Psoas muscle (tissue), 8 donors: ENCODE data around the gene ARIH1. TPM values are rescaled to one million over a fixed set of nuclear protein-coding genes. Genes with fewer than 3 reads are reported as not detected.

Source experiments
- ATAC-seq, 4 donors: fragments of 200-7000 bp; cut with Tn5 transposase; one replicate each; pipeline ENCODE4 v1.9.1; 2020; ENCODE audit warnings: moderate library complexity in 3 of 4, mild to moderate bottlenecking in 2 of 4
- DNase-seq, 2 donors: peaks; one replicate each; pipeline ENCODE4 v3.0.0-alpha.2; 2020
- H3K27ac ChIP-seq: fragments of 200-600 bp; one replicate; pipeline ENCODE4 v1.8.0; 2022
- H3K27me3 ChIP-seq, 3 donors: fragments of 200-600 bp in 1 of 3; one replicate each; pipeline versions ENCODE4 v1.6.1 to v1.8.0; 2013 to 2022; ENCODE audit warnings: low read length in 2 of 3, mild to moderate bottlenecking in 2 of 3, moderate library complexity in 1 of 3; ENCODE audit not compliant: insufficient read depth in 3 of 3
- H3K36me3 ChIP-seq, 2 donors: fragments of 200-600 bp in 1 of 2; one replicate each; pipeline versions ENCODE4 v1.6.1 to v1.8.0; 2013 to 2022; ENCODE audit warnings: low read depth in 1 of 2, mild to moderate bottlenecking in 1 of 2, moderate library complexity in 1 of 2; ENCODE audit not compliant: insufficient read depth in 1 of 2
- H3K4me1 ChIP-seq: fragments of 200-600 bp; one replicate; pipeline ENCODE4 v1.8.0; 2022
- H3K4me3 ChIP-seq: fragments of 200-600 bp; one replicate; pipeline ENCODE4 v1.8.0; 2022; ENCODE audit warnings: mild to moderate bottlenecking
- H3K9me3 ChIP-seq: fragments of 200-600 bp; one replicate; pipeline ENCODE4 v1.8.0; 2022
- CTCF ChIP-seq: fragments of 200-600 bp; IDR thresholded peaks from one replicate; pipeline ENCODE4 v1.8.0; 2022; ENCODE audit warnings: antibody characterized with exemption
- WGBS, 3 donors: extraction: QIAGEN DNeasy Blood & Tissue Kit; methylation state at CpG; one replicate each; pipeline versions ENCODE4 v1.1.6 to v1.1.7; 2013; 5-methylcytosine and 5-hydroxymethylcytosine counted together
- intact Hi-C, 2 donors: fragments of 100-400 bp; cut with DNase I; formaldehyde crosslinking; loops; one replicate each; pipeline versions ENCODE4 v1.11.0 to v1.14.2; 2022
- polyA plus RNA-seq, 3 donors: library from polyadenylated mRNA; stranded (reverse); fragments of 200-250 nt; gene quantifications; one replicate each; pipeline ENCODE4 v1.2.3, GENCODE V29; 2013
- total RNA-seq, 4 donors: library from RNA; stranded (reverse); fragmentation: NEBNext Ultra II Directional in 2 of 4; extraction: Animal tissue kit (Norgen Biotek cat#: 25700) in 2 of 4; gene quantifications; one replicate each; pipeline versions ENCODE4 v1.2.1 to v1.2.4, GENCODE V29; 2021 to 2023
- donor health status: healthy with polysubstance abuse.
- donor health status: DM: no; HTN: no; CAD: no; lungs with moderate emphysema.
- donor health status: Bipolar disorder and iron deficiency.
- donor health status: healthy.
- donor health status: DM: yes; HTN: yes; CAD: no.
- donor health status: DM: no; HTN: no; CAD: no.
- donor health status: DM: no; HTN: no; CAD: no.
- donor health status: DM: yes; HTN: yes; CAD: no.

The ARIH1 gene
- total and polyA plus RNA-seq, 7 donors, result 35.6 to 253 (median 181) TPM

DNA sequence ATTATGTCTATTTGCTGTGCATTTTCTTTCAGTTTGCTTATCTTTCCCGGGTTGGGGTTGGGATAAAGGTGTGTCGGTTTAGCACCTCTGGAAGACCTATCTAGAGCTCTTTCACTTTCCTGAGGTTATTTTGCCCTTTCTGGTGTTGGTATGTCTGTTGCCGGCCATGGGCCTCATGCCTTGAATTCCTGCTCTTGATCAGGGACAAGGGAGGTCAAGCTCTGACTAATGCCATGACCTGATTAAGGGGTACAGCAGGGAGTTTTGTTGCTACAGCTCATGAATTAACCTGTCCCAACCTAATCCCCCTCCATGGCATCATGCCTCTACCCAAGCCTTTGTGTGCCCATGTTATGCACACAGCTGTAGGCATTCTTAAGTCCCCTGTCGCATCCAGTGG lies 109.9 kb downstream of the ARIH1 start:
- Histone ChIP-seq H3K36me3 (peaks cover 6 to 75% of the 10 kb centered on the region in 2 donors), H3K4me1 (no peaks in the 10 kb centered on the region), H3K27me3 (no peaks in the 10 kb centered on the region), H3K9me3 (peaks cover 5% of the 10 kb centered on the region), H3K4me3 (no peak overlapping the region), H3K27ac (no peak overlapping the region)
- TF ChIP-seq CTCF, result no peak
- ATAC-seq (peak in 1 of 4 donors; percentile 46), DNase-seq (no peak)
- intact Hi-C loops, result no loop called here
- WGBS, 3 donors, result 65 to 72% (median 72%) methylated on average over 4 of the region's 4 CpGs

- H3K27ac ChIP-seq, result no peak overlapping the region
- no peak for ATAC-seq
Observed at GRCh38 chr15:72585025-72585424, 110.9 kb downstream of the ARIH1 start.

GRCh38 chr15:72585476-72586058 lies 111.4 kb downstream of the ARIH1 start:
- H3K4me1 ChIP-seq, result no peaks in the 10 kb centered on the region
- intact Hi-C loops, result no loop called here
- H3K27me3 ChIP-seq, result no peaks in the 10 kb centered on the region
- DNase-seq (no peak), ATAC-seq (no peak)
- H3K4me3 ChIP-seq, result no peak overlapping the region
- WGBS, 3 donors, result 90 to 91% (median 90%) methylated on average over 1 of the region's 1 CpG
- H3K9me3 ChIP-seq, result no peaks in the 10 kb centered on the region
- H3K36me3 ChIP-seq, result peaks cover 6 to 59% of the 10 kb centered on the region in 2 donors
- TF ChIP-seq CTCF, result peak; percentile 6
- no peak overlapping the region for H3K27ac ChIP-seq

More at GRCh38 chr15:72585025-72585424, 110.9 kb downstream of the ARIH1 start:
- TF ChIP-seq CTCF, result no peak
- 93 to 95% (median 94%) methylated on average over 2 of the region's 2 CpGs for WGBS, 3 donors
- no peaks in the 10 kb centered on the region for H3K9me3 ChIP-seq
- H3K27me3 ChIP-seq, result no peaks in the 10 kb centered on the region
- no peaks in the 10 kb centered on the region for H3K4me1 ChIP-seq
- H3K36me3 ChIP-seq, result peaks cover 6 to 65% of the 10 kb centered on the region in 2 donors
- intact Hi-C loops, result no loop called here
- DNase-seq, result no peak
- H3K4me3 ChIP-seq, result no peak overlapping the region

- H3K4me3 ChIP-seq, result no peak overlapping the region
- WGBS, 3 donors, result 85 to 90% (median 87%) methylated on average over 3 of the region's 3 CpGs
- DNase-seq (no peak), ATAC-seq (no peak)
- no peaks in the 10 kb centered on the region for H3K4me1 ChIP-seq
- no peak overlapping the region for H3K27ac ChIP-seq
- H3K36me3 ChIP-seq, result peaks cover 3 to 34% of the 10 kb centered on the region in 2 donors
- no peaks in the 10 kb centered on the region for H3K27me3 ChIP-seq
- no peaks in the 10 kb centered on the region for H3K9me3 ChIP-seq
- intact Hi-C loops, result no loop called here
- TF ChIP-seq CTCF, result no peak
Observed at GRCh38 chr15:72588096-72588495, 114.0 kb downstream of the ARIH1 start.

GRCh38 chr15:72590427-72590826 lies 116.3 kb downstream of the ARIH1 start:
- Histone ChIP-seq H3K4me1 (no peaks in the 10 kb centered on the region), H3K27me3 (no peaks in the 10 kb centered on the region), H3K9me3 (no peaks in the 10 kb centered on the region), H3K27ac (no peak overlapping the region), H3K4me3 (no peak overlapping the region), H3K36me3 (peaks cover 0 to 11% of the 10 kb centered on the region in 2 donors)
- intact Hi-C loops, result no loop called here
- TF ChIP-seq CTCF, result no peak
- no peak for ATAC-seq
- 89 to 97% (median 95%) methylated on average over 1 of the region's 1 CpG for WGBS, 3 donors
- DNase-seq, result no peak
